Astrocyte of the spinal cord (primary cell): ENCODE data around the gene SLC37A2.
"Not testable (repeated sequence)": the region's sequence is repeated elsewhere in the genome, so short reads cannot be mapped to it uniquely, and the experiment has no call there.

Source experiments
- DNase-seq: peaks from one replicate; pipeline ENCODE4 v3.0.0; 2011; ENCODE audit warnings: low read depth, low spot score
- H3K4me3 ChIP-seq: 2 replicates; pipeline ENCODE4 v1.5.1; 2011; ENCODE audit warnings: low read depth, mild to moderate bottlenecking, low read length, moderate library complexity
- in situ Hi-C: cut with HindIII; loops from 2 replicates; pipeline ENCODE4 v1.10.0; 2017; ENCODE audit warnings: low sequenced_read_pairs
- TF ChIP-seq, protein P1 (sequence below): IDR thresholded peaks from 2 replicates; pipeline ENCODE4 v1.5.1; 2012; ENCODE audit warnings: low read depth, mild to moderate bottlenecking, low read length, inconsistent platforms

SLC37A2 gene

DNA sequence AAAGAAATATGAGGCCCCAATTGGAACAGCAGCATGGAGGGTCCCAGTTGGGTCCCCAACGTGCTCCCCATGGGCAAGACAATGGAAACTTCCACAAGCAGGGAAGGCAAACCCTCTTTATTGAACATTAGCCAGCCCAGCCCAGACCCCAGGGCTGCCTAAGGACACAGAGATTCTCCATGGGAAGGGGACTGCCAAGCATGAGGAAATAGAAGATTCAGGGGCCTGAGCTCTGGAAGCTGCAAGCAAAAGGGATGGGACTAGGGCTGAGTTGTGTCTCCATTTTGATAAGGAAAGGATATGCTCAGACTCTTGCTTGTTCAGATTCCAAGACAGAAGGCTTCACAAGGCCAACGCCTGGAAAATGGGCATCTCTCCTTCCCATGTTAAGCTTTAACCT is 25.0 kb downstream of the SLC37A2 start:
- TF ChIP-seq, protein P1, sequence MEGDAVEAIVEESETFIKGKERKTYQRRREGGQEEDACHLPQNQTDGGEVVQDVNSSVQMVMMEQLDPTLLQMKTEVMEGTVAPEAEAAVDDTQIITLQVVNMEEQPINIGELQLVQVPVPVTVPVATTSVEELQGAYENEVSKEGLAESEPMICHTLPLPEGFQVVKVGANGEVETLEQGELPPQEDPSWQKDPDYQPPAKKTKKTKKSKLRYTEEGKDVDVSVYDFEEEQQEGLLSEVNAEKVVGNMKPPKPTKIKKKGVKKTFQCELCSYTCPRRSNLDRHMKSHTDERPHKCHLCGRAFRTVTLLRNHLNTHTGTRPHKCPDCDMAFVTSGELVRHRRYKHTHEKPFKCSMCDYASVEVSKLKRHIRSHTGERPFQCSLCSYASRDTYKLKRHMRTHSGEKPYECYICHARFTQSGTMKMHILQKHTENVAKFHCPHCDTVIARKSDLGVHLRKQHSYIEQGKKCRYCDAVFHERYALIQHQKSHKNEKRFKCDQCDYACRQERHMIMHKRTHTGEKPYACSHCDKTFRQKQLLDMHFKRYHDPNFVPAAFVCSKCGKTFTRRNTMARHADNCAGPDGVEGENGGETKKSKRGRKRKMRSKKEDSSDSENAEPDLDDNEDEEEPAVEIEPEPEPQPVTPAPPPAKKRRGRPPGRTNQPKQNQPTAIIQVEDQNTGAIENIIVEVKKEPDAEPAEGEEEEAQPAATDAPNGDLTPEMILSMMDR: no peak
- in situ Hi-C loops: no loop called here
- DNase-seq: no peak
- no peak overlapping the region for H3K4me3 ChIP-seq

DNA sequence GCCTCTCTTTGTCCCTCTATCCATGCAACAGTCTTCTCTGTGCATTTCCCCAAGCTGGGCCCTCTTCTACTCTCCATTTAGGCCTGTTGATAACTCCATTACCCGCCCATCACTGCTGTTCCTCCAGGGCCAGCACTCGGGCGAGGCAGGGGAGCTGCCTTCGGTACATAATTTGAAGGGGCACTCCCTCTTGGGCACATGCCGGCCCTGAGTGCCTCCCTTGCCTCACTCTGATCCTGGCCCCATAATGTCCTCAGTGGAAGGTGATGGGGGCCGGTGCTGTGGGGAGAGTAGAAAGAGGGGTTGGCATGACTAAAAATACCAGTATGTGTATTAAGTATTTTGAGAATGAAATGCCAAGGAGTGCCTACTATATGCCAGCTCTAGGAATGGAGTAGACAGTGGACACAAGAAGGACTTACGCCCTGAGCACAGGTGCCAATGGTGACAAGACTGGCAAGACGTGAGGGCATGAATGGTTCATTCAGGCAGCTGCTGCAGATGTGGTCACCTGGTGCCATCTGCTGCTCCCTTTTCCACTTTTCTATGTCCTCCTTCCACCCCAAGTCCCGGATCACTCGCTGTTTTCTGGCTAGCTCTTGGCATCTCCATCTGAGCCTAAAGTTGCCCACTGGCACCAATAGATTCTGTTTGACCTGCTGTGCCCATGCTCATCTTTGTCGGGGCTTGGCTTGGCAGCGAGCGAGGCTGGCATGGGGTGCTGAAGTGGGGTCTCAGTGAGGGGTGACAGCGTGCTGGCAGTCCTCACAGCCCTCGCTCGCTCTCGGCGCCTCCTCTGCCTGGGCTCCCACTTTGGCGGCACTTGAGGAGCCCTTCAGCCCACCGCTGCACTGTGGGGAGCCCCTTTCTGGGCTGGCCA is 25.7 kb downstream of the SLC37A2 start:
- TF ChIP-seq, protein P1: no peak
- in situ Hi-C loops: no loop called here
- no peak for DNase-seq
- H3K4me3 ChIP-seq: no peak overlapping the region

DNA sequence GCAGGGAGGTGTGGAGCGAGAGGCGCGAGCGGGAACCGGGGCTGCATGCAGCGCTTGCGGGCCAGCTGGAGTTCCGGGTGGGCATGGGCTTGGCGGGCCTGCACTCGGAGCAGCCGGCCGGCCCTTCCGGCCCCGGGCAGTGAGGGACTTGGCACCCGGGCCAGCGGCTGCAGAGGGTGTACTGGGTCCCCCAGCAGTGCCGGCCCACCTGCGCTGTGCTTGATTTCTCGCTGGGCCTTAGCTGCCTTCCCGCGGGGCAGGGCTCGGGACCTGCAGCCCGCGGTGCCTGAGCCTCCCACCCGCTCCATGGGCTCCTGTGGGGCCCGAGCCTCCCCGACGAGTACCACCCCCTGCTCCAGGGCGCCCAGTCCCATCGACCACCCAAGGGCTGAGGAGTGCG is 26.4 kb downstream of the SLC37A2 start:
- DNase-seq, in situ Hi-C loops, H3K4me3 ChIP-seq: not testable (repeated sequence)

DNA sequence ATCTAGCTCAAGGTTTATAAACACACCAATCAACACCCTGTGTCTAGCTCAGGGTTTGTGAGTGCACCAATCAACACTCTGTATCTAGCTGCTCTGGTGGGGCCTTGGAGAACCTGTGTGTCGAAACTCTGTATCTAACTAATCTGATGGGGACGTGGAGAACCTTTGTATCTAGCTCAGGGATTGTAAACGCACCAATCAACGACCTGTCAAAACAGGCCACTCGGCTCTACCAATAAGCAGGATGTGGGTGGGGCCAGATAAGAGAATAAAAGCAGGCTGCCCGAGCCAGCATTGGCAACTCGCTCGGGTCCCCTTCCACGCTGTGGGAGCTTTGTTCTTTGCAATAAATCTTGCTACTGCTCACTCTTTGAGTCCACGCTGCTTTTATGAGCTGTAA is 27.0 kb downstream of the SLC37A2 start:
- DNase-seq, in situ Hi-C loops, H3K4me3 ChIP-seq: not testable (repeated sequence)

DNA sequence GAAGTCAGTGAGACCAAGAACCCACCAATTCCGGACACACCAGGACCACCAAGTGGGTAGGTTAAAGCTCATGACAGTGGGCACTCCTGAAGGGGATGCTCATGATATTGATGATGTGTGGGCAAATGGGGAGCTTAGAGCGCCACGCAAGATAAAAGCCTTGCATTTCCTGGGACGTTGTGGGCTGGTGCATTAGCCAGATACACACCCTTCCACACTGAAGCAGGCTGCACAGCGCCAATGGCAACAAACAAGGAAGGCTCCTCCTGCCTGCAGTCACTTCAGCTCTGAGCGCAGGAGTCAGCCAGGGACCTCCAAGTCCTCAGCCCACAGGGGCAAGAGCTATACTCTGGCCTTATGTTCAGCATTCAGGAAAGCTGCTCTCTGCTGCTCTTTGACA is 27.7 kb downstream of the SLC37A2 start:
- in situ Hi-C loops: no loop called here

DNA sequence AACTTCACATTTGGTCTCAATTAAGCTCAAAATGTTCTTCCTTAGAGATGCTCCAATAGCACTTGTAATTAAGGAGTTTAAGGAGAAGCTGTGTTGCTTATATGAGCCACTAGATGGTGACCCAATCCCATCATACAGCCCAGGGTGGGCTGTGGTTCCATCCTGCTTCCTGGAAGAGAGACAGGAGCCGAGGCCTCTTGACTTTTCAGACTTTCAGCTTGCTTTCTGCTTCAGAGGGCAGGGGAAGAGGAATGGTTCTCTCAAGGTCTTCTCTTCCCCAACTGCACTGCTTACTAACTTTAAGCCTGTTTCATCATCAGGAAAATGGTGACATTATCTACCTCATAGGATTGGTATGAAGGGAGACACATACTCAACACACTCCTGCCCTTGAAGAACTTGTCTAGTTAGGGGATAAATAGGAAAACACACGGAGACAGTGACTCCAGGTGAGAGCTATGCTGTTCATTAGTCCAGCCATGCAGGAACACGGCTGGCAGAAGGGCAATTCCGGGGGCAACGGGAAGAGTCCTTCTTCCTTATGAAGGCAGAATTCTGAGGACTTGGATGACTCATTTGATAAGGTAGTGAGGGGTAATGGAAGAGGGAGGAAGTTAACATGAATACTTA is 28.3 kb downstream of the SLC37A2 start:
- H3K4me3 ChIP-seq: no peak overlapping the region
- in situ Hi-C loops: no loop called here
- peak; percentile 83 for DNase-seq
- TF ChIP-seq, protein P1: peak; percentile 67

More for the DNA sequence above, 27.7 kb downstream of the SLC37A2 start:
- DNase-seq: no peak
- no peak overlapping the region for H3K4me3 ChIP-seq
- TF ChIP-seq, protein P1: no peak

DNA sequence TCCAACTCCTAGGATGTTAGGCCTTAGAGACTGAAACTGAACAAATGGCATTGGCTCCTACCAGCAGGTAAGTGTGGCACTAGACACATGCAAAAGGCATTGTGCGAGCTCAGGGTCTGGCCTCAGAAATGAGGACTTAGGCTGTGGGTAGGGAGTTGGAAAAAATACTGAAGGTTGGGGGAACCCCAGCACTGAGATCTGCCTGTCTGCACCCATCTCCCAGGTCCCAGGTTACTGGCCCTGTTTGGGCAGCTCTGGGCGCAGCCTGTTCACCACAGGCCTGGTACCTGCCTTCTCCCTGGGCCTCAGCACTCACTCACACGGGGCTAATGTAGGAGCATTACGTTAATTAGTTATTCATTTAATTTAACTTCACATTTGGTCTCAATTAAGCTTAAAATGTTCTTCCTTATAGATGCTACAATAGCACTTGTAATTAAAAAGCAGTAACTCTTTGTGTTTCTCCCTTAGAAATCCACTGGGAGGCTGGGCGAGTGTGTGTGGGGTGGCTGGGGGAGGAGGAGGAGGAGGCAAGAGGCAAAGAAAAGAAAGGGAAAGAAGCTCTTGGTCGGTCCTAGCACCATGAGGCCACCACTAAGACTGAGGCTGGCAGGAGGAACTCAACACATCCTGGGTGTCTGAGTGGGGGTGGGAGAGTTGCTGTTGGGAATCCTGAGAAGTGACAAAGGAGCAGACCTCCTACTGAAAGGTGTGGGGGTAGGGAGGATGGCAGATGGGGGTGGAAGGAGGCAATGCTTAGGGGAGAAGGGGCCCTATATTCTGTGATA is 29.0 kb downstream of the SLC37A2 start:
- in situ Hi-C loops: no loop called here
- TF ChIP-seq, protein P1: no peak
- DNase-seq: no peak
- H3K4me3 ChIP-seq: no peak overlapping the region
